ENCODE data around the gene ITGB5.

Gene ITGB5

DNA sequence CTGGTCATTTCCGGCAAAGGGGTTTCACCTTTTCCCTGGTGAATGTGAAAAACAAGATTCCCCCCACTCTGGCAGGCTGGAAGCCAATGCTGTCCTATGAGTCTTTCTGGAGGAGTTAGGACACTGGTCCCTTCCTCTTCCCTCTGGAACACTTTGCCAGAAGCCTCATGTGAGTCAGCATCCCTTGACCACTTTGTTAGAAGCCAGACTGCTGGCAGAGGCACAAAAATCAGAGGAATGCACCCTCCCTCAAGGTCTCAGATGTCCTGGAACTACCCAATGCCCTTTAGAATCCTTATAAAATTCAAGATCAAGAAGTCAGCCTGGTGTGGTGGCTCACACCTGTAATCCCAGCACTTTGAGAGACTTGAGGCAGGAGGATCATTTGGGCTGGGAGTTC lies 26.6 kb downstream of the ITGB5 start:
- no peak for DNase-seq (ENCODE audit: low spot score)

DNA sequence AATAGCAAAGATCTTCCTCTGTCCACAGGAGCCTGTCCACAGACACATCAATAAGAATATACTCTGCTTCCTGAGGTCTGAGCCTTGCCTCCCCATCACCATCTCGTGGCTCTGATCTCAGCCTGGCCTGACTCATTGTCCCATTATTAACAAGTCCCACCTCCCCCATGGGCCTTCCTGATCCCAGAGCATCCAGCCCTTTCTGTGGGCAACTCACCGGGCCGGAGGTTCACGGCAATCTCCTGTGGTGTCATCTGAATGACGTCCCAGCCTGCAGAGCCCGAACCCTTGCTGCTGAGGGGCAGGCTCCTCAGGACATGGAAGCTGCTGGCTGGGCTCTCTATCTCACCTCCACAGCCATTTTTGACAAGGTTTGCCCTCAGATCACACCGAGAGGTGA lies 28.1 kb downstream of the ITGB5 start:
- no peak for DNase-seq (ENCODE audit: low spot score)

DNA sequence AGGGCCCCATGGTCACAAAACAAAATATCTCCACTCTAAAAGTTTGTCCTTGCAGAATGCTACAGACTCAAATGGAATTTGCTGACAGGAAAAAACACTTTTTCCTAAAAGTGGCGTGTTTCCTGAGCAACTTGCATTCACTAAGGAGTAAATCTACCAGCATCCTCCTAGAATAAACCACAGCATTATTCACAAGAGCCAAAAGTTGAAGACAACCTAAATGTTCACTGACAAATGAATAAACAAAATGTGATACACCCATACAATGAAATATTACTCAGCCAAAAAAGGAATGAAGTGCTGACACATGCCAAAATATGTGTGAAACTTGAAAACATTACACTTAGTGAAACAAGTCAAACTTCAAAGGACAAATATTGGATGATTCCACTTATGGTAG lies 28.9 kb downstream of the ITGB5 start:
- DNase-seq (ENCODE audit: low spot score) = no peak

DNA sequence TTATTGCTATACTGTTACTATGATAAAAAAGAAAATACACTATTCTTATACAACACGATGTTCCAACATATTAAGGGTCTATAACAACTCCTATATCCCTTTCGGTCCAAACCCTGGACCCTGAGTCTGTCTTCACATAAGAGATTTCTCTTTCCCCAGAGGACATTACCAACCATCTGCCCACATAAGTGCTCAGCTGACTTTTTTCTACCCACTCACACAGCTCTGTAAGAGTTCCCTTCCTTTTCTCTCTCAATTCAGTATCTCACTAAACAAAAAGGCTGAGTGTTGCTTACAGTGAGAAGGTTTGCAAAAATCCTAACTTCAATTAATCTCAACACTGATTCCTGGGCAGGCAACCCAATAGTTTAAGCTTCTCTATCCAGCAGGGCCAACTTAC lies 30.5 kb downstream of the ITGB5 start:
- DNase-seq (ENCODE audit: low spot score) = no peak

DNA sequence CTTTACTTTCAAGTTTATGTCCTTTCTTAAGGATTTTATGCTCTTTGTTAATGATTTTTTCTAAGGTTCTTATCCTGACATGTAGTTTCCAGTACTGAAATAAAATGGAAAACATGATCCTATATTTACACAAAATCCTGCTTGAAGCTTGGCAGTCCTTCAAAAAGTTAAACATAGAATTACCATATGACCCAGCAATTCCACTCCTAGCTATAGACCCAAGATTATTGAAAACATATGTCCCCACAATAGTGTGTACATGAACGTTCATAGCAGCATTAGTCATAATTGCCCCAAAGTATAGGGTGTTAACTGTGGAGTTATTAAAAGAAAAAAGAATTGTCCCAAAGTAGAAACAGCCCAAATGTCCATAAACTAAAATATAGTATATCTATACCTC lies 33.2 kb downstream of the ITGB5 start:
- no peak for DNase-seq (ENCODE audit: low spot score)

DNA sequence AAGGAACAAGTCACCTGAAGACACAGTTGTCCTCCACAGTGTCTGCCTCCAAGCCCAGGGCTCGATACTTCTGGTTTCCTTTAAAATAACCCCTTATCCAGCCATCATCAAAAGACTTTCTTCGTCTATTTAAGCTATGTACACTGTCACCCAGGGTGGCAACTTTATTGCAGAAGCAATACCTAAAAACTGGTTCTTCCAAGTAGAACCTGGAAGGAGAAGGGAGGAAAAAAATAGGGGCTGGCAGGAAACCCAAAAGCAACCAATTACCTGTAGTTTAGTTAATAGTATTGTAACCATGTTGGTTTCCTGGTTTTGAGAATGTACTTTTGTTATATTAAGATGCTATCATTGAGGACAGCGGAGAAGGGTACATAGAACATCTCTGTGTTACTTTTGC lies 33.7 kb downstream of the ITGB5 start:
- no peak for DNase-seq (ENCODE audit: low spot score)

DNA sequence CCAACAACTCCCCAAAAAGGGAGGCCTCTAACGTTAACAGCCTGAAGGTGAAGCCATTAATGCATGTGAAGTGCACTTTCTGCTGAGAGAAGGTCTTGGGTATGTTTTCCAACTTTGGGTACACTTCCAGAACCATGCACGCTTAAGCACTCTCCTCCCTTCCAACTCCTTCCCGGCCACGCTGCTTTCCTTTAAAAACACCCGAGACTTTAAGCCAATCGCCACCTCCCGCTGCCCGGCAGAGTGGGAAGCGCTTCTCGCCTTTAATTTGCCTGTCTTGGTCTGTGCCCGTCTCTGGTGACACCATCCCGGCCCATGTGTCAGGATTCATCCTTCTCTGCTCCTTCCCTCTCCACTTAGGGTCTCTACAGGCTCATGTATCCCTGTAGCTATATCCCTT lies 35.3 kb downstream of the ITGB5 start:
- DNase-seq (ENCODE audit: low spot score) = no peak

DNA sequence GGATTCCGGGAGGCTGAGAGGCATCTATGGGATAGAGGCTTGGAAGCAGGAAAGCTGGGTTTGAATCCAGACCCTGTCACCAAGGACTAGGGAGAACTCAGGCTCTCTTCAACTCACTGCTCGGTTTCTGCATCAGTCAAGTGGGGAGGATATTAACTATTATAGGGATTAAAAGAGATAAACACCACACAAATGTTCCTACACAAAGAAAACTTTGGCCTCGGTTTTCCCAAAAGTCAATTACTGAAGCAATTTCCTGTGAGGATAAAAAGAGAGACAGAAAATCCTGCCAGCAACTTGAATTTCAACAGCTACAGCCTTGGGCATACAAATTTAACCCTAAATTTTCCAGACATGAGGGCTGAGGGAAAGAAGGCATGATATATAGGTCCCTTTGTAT lies 36.0 kb downstream of the ITGB5 start:
- DNase-seq (ENCODE audit: low spot score) = no peak

DNA sequence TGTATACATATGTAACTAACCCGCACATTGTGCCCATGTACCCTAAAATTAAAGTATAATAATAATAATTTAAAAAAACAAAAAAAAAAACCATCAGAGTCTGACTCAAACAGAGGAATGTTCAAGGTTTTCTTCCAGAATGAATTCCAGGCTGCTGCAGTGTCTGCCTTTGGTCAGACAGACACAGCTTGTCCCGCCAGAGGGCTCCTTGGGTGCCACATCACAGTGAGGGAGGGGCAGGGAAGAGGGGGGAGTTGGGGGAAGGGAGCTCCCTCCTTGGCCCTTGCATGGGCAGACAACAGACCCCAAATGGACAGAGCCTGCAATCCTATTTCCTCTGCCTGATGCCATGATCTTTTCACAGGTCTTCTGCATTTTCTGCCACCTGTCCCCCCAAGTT lies 36.5 kb downstream of the ITGB5 start:
- DNase-seq (ENCODE audit: low spot score) = no peak

DNA sequence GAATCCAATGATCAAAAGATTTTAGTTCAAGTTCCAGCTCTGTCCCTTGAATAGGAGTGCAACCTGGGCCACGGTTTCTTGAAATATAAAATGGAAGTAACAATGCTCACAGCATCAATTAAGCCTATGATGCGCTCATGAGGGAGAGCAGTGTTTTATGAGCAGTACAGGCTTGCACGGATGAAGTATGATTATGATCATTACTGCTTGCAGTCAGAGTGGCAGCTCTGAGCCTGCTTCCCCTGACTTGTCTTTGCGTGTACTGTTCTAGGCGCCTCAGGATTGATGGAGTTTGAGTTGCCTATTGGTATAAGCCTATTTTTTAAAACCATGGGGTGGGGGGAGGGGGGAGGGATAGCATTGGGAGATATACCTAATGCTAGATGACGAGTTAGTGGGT lies 37.0 kb downstream of the ITGB5 start:
- DNase-seq (ENCODE audit: low spot score) = no peak

DNA sequence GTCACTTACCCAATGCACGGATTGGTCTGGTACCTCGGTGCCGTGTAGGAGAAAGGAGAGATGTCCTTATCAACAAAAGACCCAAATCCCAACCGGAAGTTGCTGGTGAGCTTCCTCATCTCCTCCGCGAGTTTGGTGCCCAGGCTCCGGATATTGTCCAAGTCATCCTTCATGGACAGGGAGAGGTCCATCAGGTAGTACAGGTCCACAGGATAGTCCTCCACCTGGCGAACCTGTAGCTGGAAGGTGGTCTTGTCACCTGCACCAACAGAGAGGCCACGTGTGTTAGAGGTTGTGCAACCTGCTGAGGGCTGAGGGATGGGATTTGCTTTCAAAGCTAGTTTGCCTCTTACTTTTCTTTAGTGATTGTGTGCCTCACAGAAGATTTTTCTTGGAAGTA lies 38.9 kb downstream of the ITGB5 start:
- DNase-seq (ENCODE audit: low spot score) = no peak

DNA sequence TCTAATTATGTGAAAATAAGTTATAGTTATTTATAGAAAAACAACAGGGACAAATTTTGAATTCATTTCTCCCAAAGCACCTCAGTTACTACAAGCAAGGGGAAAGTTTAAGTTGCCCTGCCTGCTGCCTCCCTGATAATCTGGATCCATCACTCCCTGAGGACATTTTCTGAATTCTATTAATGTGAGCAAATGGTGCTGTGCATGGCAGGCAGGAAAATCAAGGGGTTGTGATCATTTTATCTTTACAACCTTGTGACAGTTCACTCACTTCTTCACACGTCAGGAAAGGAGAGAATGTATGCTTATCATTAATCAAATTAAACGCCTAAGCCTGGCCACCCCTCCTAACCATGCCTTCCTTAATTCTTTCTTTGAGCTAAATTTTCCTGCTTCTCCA lies 39.3 kb downstream of the ITGB5 start:
- DNase-seq (ENCODE audit: low spot score) = no peak

DNA sequence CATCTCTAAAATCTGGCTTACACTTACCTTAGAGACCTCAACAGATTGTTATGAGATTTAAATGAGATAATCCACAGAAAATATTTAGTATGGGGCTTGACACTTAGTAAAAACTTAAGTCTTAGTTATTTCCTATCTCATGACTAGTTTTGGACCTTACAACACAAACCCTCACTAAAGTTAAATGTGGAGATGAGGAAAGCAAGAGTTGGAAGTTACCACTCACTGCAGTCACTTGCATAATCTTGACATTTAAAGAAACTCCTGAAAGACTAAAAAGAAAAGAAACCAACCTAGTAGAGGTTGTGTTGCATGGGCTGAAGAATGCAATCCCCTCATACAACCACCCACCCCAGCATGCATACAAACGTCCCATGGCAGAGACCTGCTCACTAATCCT lies 40.1 kb downstream of the ITGB5 start:
- DNase-seq (ENCODE audit: low spot score) = no peak

DNA sequence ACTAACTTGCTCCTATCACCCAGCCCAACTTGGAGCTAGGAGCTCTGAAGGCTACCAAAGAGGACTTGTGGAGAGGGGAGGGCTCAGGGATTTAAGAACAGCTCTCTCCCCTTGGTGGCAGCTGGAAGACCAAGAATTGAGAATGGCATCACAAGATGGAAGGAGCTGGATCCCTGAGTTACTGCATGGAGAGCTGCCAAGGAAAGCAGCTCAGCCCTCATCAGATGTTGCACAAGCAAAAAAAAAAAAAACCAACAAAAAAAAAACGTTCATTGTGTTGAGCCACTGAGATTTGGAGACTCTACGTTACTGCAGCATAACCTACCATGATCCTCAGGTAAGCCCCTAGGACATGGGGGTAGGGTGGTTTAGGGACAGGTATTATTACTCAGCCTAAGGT lies 41.0 kb downstream of the ITGB5 start:
- DNase-seq (ENCODE audit: low spot score) = no peak

DNA sequence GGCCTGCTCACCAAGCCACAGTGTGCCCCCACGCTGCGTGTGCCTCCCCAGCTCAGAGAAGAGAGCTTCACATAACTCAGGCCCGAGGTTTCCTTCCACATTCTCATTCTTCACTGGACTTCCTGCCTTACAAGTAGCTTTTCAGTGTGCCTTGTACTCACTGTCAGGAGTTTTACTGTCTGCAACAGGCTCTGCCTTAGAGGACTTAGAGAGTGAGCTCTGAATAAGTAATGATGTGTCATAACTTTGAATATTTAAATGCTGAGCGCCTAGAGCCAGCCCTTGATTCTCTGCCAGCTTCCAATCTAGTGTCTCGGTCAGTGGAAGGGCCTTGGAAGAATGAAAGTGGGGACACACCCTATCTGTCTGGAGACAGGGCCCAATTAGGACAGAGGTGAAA lies 41.8 kb downstream of the ITGB5 start:
- no peak for DNase-seq (ENCODE audit: low spot score)

DNA sequence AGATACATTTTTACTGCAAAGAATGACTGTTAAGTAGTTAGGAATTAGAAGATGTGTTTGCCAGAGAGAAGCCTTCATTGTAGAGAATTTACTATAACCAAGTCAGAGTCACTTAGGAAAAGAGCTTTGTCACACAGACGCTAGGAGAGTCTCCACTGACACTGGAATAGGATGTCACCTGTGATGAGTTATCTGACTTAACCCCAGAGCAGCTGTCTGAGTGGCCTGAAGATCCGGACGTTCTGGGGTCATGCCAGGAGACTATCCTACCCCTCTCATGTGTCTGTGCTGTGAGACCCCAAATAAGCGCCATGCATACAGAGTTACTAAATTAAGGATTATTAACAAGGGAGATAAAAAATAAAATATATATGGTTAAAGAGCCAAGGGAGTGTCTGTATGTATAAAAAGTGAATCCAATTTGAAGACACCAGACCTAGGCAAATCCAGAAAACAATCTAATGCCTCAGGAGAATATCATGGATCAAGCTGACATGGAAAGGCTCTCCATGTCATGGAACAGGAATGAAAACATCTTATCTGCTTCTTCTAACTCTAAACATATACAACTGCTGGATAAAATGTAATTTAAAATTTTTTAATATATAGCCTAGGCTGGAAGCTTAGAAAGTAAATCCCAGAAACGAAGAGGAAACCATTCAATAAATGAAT lies 43.5 kb downstream of the ITGB5 start:
- no peak for DNase-seq (ENCODE audit: low spot score)

DNA sequence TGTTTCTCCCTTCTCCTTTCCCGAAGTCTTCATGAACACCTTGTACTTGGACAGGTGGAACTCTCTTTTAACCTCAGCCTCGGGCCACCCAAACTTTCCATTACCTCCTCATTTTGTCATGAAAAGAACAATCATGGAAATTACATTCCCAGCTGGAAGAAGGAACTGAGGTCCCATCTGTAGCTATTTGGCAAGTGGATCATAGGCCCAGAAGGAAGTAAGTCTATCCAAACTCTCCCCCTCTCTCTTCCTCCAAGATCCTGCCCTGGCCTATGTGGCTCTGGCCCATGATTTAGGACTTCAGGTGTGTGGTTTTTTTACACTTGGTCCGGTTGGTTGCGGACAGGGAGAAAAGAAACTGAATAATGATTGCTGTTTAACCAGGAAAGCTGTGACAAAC lies 44.1 kb downstream of the ITGB5 start:
- DNase-seq (ENCODE audit: low spot score) = no peak

DNA sequence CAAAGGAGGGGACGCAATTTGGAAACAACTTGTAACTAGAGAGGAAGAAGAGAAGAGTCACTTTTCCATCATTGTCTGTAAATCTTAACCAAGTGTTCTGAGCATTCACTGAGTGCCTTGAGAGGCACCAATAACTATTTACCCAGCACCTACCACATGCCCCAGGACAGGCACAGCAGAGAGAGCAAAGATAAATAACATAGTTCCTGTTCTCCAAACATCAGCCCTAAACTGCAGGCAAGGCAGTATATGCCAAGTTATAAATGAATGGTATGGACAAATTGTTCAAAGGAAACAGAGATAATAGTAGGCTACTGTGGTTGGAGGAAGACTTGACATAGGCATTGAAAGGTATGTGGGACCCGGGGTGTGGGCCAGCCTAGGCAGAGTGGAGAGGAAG lies 45.6 kb downstream of the ITGB5 start:
- DNase-seq (ENCODE audit: low spot score) = no peak

DNA sequence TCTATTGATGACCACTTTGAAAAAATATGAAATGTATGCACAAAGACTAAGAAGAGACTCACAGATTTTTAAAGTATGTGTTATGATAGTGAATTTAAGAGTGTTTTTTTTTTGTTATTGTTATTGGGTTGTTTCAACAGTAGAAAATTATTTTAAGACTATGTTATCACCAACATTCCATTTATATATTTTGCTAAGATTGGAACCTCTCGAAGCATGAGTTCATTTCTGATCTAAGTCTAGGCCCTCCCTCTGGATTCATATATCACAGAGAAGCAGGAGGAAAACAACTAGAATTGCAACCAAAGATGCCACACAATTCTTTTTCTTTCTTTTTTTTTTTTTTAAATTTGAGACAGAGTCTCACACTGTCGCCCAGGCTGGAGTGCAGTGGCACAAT lies 46.8 kb downstream of the ITGB5 start:
- DNase-seq (ENCODE audit: low spot score) = no peak

DNA sequence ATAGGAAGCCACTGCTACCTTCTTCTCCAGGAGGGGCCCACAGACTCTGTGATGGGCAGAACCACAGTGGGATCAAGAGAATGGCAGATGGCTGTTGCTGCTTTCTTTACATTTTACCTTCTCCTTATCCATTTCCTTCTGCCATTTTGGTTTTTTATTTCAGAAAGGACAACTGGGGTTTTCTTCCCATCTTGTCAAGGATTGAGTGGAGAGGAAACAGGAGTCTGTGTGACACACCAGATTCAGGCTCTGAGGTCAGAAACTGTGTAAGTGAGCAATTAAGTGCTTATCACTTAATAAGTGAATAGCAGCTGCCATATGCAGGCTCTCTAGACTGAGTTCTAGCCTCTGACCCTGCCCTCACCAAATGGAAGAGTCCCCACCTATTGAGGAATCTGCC lies 47.3 kb downstream of the ITGB5 start:
- no peak for DNase-seq (ENCODE audit: low spot score)

DNA sequence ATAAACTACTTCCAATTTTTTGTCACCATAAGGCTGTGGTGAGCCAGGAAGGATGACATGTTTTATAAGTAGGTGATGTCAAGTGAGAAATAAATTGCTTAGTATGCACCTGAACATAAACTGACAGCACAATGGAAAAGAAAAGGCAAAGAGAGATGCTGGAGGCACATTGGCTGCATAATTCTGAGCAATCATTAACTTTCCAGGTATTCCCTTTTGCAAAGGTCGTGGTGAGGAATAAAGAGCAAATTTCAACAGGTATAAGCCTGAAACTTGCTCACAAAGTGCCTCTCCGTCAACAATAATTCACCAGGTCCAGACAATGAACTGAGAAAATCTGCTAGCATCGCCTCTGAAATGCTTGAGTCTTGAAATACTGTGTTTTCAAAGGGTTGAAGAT lies 48.2 kb downstream of the ITGB5 start:
- DNase-seq (ENCODE audit: low spot score) = no peak

DNA sequence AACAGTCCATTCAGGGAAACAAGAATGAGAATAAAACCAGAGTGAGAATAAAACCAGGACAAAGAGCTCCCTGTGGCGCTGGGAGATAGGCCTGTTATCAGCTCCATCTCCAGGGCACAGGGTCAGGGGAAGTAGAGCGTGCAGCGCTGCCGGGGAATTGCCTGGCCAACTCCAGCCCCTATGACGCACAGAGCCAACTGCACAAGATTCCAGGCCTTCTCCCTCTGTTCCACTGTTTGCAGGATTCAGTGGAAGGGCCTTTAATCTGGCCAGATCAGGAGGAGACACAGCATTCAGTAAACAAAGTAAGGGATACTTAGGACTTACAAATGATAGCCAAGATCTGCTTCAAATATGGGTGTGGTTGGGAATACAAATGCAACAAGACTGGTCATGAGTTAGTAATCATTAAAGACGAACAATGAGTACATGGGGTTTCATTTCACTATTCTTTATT lies 49.4 kb downstream of the ITGB5 start:
- DNase-seq (ENCODE audit: low spot score) = peak; percentile 46

DNA sequence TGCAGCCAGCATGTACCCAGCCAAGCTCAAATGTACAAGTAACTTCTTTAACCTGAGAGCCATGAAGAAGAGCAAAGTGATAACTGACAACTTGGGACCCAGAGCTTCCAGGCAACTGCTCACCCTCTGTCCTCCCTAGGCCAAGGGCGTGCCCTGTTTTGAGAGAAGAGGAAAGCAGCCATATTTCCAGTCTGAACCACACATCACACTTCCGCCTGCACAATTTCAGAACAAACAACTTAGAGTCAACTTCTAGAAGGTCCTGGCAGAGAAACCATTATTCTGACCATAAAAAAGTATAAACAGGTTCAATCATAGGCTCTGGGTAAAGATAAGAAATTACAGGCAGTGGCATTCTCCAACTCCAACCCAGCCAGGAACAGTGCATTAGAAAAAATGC lies 50.1 kb downstream of the ITGB5 start:
- DNase-seq (ENCODE audit: low spot score) = no peak

DNA sequence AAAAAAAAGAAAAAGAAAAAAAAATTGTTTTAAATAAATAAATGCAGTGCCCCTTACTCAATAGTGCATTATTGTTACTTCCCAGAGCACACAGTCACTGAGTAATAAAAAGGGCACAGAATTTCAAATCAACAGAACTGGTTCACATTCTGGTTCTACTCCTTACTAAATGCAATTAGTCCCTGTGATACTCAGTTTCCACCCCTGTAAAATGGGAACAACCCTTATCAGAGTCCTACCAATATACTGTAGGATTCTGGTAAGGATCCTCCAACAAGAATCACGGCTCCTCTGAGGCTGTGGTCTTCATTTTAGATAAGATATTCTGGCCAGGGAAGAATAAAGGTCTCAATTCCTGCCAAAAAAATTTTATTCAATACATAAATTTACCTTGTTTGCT lies 50.7 kb downstream of the ITGB5 start:
- DNase-seq (ENCODE audit: low spot score) = no peak
